Calu3 (cell line): ENCODE measurements around the gene LBR. TPM values are rescaled to one million over a fixed set of nuclear protein-coding genes. Genes with fewer than 3 reads are reported as not detected.

Experiments used
- BruUV-seq: library from RNA; stranded (reverse); fragments of 400-500 nt; replicated peaks from 2 replicates; lab custom pipeline; 2021; lab: Mats Ljungman, UMichigan
- CTCF ChIA-PET: fragments of 300-600 bp; sonication (Branson Sonifier 250); formaldehyde crosslinking; loops from one replicate; lab custom pipeline; 2022; ENCODE audit warnings: antibody characterized with exemption; lab: Charles Lee
- DNase-seq: peaks from one replicate; pipeline ENCODE4 v3.0.0; 2022
- H3K27ac Mint-ChIP-seq: one replicate; pipeline ENCODE4 v1.8.0; 2022; ENCODE audit warnings: mixed read lengths; ENCODE audit not compliant: unreplicated experiment
- H3K27me3 Mint-ChIP-seq: one replicate; pipeline ENCODE4 v1.8.0; 2022; ENCODE audit warnings: mixed read lengths; ENCODE audit not compliant: unreplicated experiment
- H3K36me3 Mint-ChIP-seq: one replicate; pipeline ENCODE4 v1.8.0; 2022; ENCODE audit warnings: mild to moderate bottlenecking, moderate library complexity, mixed read lengths; ENCODE audit not compliant: insufficient read depth, unreplicated experiment
- H3K4me1 Mint-ChIP-seq: one replicate; pipeline ENCODE4 v1.8.0; 2022; ENCODE audit warnings: mild to moderate bottlenecking, low read depth, mixed read lengths; ENCODE audit not compliant: unreplicated experiment
- H3K4me3 Mint-ChIP-seq: one replicate; pipeline ENCODE4 v1.8.0; 2022; ENCODE audit warnings: mild to moderate bottlenecking, low read depth, moderate library complexity, mixed read lengths; ENCODE audit not compliant: unreplicated experiment
- H3K9me3 Mint-ChIP-seq: one replicate; pipeline ENCODE4 v1.8.0; 2022; ENCODE audit warnings: low read depth, mixed read lengths; ENCODE audit not compliant: unreplicated experiment
- CTCF ChIP-seq: fragments of 200-600 bp; IDR thresholded peaks from one replicate; pipeline ENCODE4 v1.8.0; 2022; ENCODE audit warnings: antibody characterized with exemption; ENCODE audit not compliant: unreplicated experiment
- intact Hi-C: fragments of 100-400 bp; cut with micrococcal nuclease; formaldehyde crosslinking; loops from one replicate; pipeline ENCODE4 v1.10.0; 2022; ENCODE audit not compliant: unreplicated experiment
- total RNA-seq: library from RNA; stranded (reverse); gene quantifications from 2 replicates; pipeline ENCODE4 v1.2.3, GENCODE V29; 2022

LBR gene
- total RNA-seq, 1 experiment from 2014 or later: 183 TPM

GRCh38 chr1:225373155-225373554 lies 54.7 kb downstream of the LBR start:
- TF ChIP-seq CTCF: no peak
- Mint-ChIP-seq H3K27me3 (no peaks in the 10 kb centered on the region), H3K4me3 (no peak overlapping the region), H3K27ac (no peak overlapping the region), H3K36me3 (no peaks in the 10 kb centered on the region), H3K9me3 (no peaks in the 10 kb centered on the region), H3K4me1 (no peaks in the 10 kb centered on the region)
- CTCF ChIA-PET: no interaction called here
- BruUV-seq: no TSS peak
- intact Hi-C loops: no loop called here
- DNase-seq: no peak

DNA sequence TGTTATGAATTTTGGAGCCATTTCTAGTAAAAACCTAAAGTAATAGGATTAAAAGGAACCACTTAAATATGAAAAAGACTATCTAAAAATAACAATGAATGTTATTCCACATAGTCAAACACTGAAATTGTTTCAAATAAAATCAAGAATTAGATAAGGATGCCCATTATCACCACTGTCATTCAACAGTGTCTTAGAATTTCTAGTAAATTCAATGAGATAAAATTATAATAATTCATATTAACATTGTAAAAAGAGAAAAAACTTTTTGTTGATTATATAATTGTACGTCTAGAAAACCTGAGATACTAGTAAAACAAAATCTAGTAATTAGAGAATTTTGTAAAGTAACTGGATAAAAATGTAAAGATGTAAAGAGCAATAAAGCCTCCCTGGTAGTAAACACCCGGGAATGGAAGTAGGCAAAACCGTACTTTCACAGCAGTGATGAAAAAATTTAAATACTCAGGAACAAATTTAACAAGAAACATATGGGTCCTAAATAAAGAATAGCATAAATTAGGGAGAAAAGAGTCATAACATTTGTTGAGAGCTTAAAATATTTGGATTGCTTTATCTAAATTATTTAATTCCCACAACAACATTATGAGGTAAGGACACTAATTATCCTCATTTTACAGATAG lies 56.4 kb downstream of the LBR start:
- Mint-ChIP-seq H3K4me1 (no peaks in the 10 kb centered on the region), H3K4me3 (no peak overlapping the region), H3K27me3 (no peaks in the 10 kb centered on the region), H3K27ac (no peak overlapping the region), H3K36me3 (no peaks in the 10 kb centered on the region), H3K9me3 (no peaks in the 10 kb centered on the region)
- CTCF ChIA-PET: no interaction called here
- intact Hi-C loops: no loop called here
- TF ChIP-seq CTCF: no peak
- DNase-seq: no peak
- no TSS peak for BruUV-seq

DNA sequence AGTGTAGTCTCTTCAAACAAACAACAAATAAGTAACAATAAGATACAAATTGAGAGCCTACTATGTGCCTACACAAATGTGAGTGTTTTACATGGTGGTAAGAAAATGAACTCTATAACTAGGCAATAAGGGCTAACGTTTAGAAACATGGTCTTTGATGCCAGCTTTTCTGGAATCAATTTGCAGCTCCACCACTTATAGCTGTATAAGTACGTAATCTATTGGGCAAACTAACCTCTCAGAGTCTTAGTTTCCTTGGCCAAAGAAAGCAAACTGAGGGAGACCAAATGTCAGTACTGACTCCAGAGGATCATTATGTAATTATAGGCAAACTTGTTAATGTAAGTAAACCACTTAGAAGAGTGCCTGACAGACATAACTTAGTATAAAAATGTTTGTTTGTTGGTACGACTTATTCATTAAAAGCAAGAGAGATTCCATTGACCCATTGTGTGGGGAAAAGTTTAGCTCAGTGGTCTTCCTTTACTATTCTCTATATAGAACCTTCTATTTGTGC lies 59.7 kb downstream of the LBR start:
- Mint-ChIP-seq H3K4me3 (no peak overlapping the region), H3K27me3 (no peaks in the 10 kb centered on the region), H3K4me1 (no peaks in the 10 kb centered on the region), H3K9me3 (no peaks in the 10 kb centered on the region), H3K27ac (no peak overlapping the region), H3K36me3 (no peaks in the 10 kb centered on the region)
- intact Hi-C loops: no loop called here
- BruUV-seq: no TSS peak
- CTCF ChIA-PET: interaction anchor here (0.6 kb wide), 1 partner anchor 246 kb away, joined by 3 read pairs; no protein-coding TSS in a partner anchor
- DNase-seq: no peak
- TF ChIP-seq CTCF: no peak

DNA sequence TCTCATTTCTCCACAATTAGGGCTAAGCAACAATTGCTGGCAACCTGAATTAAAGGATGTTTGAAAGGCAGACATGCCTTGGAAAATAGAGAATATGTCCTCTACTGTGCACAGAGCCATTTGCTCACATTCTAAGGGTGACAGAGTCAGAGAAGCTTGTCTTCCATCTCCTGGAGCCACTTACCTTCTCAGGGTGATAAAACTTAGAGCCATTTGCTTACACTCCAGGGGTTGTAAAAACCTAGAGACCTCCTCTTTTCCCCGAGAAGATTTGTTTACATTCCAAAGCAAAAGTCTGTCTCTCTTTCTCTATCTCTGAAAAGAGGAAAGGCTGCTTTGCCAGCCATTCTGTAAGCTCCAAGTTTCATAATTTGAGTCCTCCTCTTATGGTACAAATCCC lies 61.3 kb downstream of the LBR start:
- no peaks in the 10 kb centered on the region for H3K36me3 Mint-ChIP-seq
- H3K27ac Mint-ChIP-seq: no peak overlapping the region
- no peak for TF ChIP-seq CTCF
- H3K9me3 Mint-ChIP-seq: no peaks in the 10 kb centered on the region
- CTCF ChIA-PET: interaction anchor here (0.6 kb wide), 1 partner anchor 55 kb away, joined by 3 read pairs; no protein-coding TSS in a partner anchor
- no peaks in the 10 kb centered on the region for H3K4me1 Mint-ChIP-seq
- no TSS peak for BruUV-seq
- no peaks in the 10 kb centered on the region for H3K27me3 Mint-ChIP-seq
- intact Hi-C loops: no loop called here
- DNase-seq: no peak
- H3K4me3 Mint-ChIP-seq: no peak overlapping the region
